ENCODE measurements around the gene ZNF527. TPM values are rescaled to one million over a fixed set of nuclear protein-coding genes. Genes with fewer than 3 reads are reported as not detected.
"Not testable (repeated sequence)": the region's sequence is repeated elsewhere in the genome, so short reads cannot be mapped to it uniquely, and the experiment has no call there.

The ZNF527 gene
- 3.4 and 8.0 TPM in 2 replicates for total RNA-seq (2014; rRNA removed; shearing (Covaris generic))

GRCh38 chr19:37370880-37371661, at the start of gene ZNF527:
ZNF527 (plus strand) TSS chr19:37371099; CDS start chr19:37374199, 3,100 bp downstream.
- DNase-seq (ENCODE audit: low spot score) = peak; percentile 91

DNA sequence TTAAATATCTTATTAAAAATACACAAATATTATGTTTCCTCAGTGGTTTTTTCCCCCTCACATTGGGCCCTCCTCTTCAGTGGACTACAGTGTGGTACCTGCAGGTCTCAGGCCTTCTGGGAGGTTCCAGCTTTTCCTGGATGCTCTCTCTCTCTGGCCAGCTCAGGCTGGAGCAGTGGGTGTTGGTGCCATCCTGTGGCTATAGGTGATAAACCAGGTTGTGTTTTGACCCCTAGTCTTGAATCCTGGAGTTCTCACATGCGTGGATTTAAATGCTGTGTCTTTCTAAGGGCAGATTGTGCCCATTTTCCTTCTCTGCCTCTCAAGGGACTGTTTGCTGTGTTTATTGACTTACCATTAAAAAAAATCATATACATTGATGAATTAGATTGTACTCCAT, 41.2 kb upstream of the ZNF527 start:
- no peak for DNase-seq (ENCODE audit: low spot score)

DNA sequence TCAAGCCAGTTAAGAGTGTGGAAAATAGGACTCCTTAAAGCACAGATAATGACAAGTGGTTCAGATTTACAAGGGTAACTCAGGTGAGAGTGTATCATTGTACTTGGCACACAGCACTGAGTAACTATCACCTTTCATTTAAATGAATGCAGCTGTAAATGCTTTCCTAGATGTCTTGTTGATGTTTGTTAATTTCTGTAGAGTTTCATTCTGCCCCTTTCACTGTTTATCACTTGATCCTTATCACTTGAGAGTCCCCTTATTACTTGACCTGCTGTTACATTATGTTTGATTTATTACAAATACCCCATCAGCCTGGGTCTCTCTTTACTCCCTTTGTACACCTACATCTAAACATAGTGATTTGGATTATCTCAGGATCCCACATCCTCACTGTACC, 38.1 kb upstream of the ZNF527 start:
- DNase-seq (ENCODE audit: low spot score) = no peak

DNA sequence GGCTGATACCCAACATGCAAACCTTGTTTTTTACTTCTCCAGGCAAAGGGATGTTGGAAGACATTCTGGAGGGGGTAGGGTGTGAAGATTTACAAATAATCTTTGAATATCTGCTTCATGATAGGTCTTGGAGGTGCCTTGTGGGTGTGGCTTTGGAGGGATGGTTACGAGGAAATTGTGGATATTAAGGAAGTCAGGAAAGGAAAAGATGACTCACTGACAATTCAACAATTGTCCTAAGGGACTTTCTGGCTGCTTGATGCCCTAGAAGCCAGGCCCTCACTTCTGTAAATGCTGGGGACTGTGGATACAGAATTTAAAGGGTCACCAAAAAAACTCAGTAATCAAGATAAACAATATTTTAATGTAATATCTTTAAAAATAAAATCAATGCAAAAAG, 37.4 kb upstream of the ZNF527 start:
- DNase-seq (ENCODE audit: low spot score) = peak; percentile 26

DNA sequence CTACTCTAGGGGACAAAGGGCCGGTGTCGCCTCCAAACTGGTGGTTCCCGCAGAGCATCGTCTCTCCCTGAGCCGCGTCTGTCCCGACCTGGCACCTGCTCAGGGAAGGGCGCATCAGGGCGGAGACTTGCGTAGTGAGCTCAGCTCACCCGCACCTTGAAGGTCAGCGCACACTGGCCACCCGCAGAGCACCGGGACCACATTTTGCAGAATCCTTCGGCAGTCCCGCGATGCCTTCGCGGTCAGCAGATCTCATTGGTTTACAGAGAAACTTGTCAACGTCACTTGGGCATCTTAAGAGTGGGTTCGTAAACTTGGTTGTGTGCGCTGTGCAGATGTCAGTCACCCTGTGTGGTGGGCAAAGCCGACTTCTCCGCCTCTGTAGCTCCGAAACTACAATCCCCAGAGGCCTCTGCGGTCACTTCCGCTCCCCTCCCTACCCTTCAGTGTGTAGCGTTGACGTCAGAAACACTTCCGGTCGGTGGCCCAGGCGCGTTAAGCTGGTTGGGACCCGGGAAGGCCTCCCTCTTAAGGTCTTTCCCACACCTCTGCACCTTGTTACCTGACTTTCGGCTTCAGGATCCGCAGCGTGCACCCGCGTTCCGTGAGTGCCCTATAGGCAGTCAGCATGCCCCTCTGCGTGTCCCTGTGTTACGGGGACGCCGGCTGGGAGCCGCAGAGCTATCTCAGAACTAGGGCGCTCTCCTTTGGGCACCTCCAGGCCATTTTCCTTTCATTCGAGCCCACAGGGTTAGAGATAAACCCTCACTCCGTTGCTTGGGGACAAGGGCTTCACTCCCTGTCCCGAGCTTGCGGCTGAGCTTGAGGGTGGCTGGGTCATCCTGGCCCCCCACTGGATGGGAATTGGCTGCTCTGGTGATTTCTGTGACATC, 36.5 kb upstream of the ZNF527 start:
- DNase-seq (ENCODE audit: low spot score) = peak; percentile 29

DNA sequence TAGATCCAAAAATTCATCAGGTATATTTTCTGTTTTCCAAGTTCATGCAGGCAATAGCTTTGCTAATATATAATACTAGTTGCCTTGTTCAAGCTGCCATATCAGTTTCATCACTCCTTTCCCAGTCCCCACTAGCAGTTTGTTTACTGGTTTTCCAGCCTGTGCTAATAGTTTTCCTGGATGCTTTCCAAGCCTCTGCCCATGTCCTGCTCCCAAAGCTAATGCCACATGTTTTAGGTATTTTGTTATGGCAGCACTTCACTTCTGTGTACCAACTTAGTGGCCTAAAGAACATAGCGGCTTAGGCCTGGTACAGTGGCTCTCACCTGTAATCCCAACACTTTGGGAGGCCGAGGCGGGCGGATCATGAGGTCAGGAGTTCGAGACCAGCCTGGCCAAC, 28.1 kb upstream of the ZNF527 start:
- no peak for DNase-seq (ENCODE audit: low spot score)

DNA sequence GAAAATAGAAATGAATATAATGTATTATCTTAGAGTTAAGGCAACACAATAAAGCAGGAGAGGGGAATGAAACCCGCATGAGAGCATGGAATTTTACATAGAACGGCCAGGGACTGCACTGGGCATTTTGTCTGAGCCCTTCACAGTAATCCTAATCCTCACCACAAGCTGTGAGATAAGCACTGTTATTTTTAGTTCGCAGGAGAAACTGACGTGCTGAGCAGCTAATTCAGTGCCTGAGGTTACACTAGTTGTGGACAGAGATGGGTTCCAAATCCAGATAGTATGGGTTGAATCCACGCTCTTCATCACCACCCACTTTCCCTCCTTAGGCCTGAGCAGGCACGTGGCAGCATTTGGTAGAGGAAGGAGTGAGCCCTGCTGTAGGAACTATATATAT, 24.8 kb upstream of the ZNF527 start:
- DNase-seq (ENCODE audit: low spot score) = no peak

GRCh38 chr19:37348060-37348459, 22.8 kb upstream of the ZNF527 start:
- DNase-seq (ENCODE audit: low spot score) = no peak

GRCh38 chr19:37353968-37354367, 16.9 kb upstream of the ZNF527 start:
- DNase-seq (ENCODE audit: low spot score) = no peak

DNA sequence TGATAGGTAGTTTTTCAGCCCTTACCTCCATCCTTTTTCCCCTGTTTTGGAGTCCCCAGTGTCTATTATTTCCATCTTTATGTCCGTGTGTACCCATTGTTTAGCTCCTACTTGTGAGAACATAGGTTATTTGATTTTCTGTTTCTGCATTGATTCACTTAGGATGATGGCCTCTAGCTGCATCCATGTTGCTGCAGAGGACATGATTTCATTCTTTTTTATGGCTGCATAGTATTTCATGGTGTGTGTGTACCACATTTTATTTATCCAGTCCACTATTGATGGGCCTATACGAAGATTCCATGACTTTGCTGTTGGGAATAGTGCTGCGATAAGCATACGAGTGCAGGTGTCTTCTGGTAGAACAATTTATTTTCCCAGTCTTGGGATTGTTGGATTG, 15.0 kb upstream of the ZNF527 start:
- DNase-seq (ENCODE audit: low spot score) = no peak

DNA sequence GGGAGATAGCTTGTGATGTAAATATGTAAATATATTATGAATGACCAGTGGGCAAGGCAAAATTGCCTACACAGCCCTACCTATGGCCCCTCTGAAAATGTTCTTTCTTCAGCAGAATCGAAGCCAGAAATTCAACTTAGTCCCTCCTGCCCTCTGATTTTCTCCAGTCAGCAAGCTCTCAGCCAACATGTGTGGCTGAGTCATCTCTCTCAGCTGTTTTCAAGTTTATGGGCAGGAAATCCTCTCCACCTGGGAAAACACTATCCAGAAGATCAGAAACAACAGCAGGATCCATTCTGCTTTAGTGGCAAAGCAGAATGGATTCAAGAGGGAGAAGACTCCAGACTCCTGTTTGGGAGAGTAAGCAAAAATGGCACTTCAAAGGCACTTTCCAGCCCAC, 8.9 kb upstream of the ZNF527 start:
- DNase-seq (ENCODE audit: low spot score) = peak; percentile 28

GRCh38 chr19:37362733-37363132, 8.2 kb upstream of the ZNF527 start:
- no peak for DNase-seq (ENCODE audit: low spot score)

GRCh38 chr19:37370386-37370879, 466 bp upstream of the ZNF527 start:
- not testable (repeated sequence) for DNase-seq (ENCODE audit: low spot score)

GRCh38 chr19:37389234-37389633, 18.3 kb downstream of the ZNF527 start:
- DNase-seq (ENCODE audit: low spot score) = no peak

DNA sequence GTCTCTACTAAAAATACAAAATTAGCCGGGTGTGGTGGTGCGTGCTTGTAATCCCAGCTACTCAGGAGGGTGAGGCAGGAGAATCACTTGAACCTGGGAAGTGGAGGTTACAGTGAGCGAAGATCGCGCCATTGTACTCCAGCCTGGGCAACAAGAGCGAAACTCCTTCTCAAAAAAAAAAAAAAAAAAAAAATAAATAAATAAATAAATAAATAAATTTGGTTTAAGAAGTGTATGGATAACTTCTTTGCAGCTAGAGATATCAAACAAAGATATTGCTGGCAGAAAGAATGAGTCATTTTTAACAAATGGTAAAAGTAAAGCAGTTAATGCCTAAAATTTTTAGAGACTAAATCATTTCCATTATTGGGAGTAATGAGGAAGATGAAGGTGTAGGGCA, 20.5 kb downstream of the ZNF527 start:
- DNase-seq (ENCODE audit: low spot score) = not testable (repeated sequence)

DNA sequence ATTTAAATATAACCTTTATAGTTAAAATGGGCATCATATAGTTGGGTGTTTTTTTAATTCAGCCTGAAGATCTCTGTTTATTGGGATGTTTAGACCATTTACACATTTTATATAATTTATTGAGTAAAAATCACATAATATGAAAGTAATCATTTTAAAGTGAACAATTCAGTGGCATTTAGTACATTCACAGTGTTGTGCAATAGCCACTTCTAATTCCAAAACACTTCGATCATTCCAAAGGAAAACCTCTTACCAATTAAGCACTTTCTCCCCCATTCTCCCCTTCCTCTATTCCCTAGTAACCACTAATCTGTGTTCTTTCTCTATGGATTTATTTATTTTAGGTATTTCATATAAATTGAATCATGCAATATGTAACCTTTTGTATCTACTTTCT, 30.2 kb downstream of the ZNF527 start:
- DNase-seq (ENCODE audit: low spot score) = no peak

- DNase-seq (ENCODE audit: low spot score) = no peak
Observed at GRCh38 chr19:37403403-37403802, 32.5 kb downstream of the ZNF527 start.

- DNase-seq (ENCODE audit: low spot score) = not testable (repeated sequence)
Observed at GRCh38 chr19:37406140-37406846, 35.4 kb downstream of the ZNF527 start.

DNA sequence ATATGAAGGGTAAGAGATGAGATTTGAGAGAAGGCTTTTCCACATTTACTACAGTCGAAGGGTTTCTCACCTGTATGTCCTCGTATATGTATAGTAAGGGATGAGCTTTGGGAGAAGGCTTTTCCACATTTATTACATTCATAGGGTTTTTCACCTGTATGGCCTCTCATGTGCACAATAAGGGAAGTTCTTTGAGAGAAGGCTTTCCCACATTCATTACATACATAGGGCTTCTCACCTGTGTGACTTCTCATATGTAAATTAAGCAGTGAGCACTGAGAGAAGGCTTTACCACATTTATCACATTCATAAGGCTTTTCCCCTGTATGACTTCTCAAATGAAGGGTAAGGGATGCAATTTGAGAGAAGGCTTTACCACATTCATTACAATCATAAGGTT, 41.8 kb downstream of the ZNF527 start:
- DNase-seq (ENCODE audit: low spot score) = no peak

- no peak for DNase-seq (ENCODE audit: low spot score)
Observed at GRCh38 chr19:37413313-37414084, 42.6 kb downstream of the ZNF527 start.

Data from A172 (cell line).